NCI-H774 (cell line): ENCODE results near the gene KIAA1549.
"Not testable (repeated sequence)": the region's sequence is repeated elsewhere in the genome, so short reads cannot be mapped to it uniquely, and the experiment has no call there.

Source experiments
- DNase-seq: peaks from one replicate; lab custom pipeline; 2025; lab: John Stamatoyannopoulos, UW

Gene KIAA1549

DNA sequence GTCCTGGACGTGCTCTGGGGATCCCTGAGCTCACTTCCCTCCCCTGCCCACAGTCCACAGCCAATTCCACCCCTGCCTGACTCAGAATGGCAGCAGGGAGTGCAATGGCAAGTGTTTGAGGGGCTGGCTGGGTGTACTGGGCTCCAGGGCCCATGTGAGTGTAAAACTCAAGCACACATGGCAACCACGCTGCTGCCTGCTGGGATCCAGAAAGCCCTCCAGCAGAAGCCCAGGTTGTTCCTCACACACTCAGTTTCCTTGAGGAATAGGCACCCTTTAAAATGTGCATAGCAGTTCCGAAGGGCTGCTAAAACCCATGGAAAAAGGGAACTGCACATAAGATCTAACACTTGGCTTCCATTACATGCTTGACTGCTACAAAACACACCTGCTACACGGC lies 171.8 kb downstream of the KIAA1549 start:
- no peak for DNase-seq

DNA sequence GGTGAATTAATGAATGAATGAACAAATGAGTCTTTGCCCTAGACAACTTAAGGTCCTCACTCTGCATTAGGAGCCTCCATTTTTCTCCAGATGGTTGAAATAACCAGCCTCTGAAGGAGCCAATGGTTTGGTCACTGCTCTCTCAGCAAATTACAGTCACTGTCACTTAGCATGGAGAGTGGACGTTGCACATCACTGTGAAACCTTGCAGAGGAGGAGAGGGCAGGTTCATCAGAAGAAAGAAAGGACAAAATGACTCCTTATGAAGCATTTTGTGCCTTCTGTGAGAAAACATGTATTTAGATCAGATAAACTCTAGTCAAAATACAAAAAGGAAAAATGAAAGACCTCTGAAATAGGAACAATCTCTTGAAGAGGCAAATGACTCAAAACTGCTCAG lies 176.6 kb downstream of the KIAA1549 start:
- no peak for DNase-seq

DNA sequence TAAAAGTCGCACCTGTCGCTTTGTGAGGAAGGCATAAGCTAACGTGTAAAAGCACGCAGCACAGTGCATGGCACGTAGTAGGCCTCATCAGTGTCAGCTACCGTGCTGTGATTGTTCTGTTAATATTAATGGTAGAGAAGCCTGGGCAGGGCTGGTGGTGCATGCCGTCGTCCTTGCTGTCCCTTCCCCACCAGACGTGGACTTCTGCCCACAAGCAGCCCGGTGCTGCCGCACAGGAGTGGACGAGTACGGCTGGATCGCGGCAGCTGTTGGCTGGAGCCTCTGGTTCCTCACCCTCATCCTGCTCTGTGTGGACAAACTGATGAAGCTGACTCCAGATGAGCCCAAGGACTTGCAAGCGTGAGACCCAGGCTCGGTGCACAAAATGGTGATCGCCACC lies 178.5 kb downstream of the KIAA1549 start:
- no peak for DNase-seq

DNA sequence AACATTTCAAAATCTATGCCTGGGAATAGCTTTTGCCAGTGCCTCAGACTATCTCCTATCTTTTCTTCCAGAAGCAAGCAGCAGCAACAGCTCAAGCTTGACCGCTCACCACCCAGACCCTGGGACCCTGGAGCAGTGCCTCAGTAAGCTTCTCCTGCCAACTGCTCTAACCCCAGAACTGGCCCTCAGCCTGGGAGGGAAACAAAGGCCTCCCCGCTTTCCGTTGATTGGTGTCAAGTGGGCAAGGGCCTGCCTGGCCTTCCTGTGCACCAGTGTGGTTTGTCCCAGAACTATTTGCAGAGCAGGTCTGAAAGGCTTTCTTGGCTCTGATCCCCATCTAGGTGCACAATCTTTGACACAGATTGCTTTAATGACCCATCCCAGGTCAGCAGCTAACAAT lies 179.9 kb downstream of the KIAA1549 start:
- DNase-seq, result no peak

DNA sequence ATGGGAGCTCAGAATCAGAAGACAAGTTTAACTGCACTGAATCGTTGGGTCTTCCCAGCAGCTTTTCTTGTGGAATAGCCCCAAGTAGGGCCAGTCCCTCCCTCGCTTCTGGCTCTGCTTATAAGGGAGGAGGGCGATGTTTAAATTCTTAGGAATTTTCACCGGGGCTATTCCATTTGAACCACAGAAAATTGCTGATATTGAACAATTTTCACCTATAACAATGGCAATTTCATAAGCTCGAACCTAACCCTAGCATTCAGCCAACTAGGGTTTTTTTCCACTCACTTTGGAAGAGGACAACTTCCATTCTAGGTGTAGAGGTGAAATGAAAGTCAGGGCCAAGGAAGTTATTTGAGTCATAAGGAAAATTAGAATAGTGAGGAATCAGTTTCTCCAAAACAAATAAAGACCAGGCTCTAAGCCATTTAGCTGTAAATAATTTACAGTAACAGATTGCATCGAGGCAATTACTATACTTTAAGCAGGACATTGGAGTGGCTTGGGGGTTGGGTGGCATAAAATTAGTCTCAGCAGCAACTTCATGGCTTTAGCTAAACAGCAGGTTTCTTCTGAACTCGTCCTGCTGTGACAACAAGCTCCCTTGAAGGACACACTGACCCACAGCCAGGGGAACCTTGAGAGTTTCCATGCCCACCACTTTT lies 181.7 kb downstream of the KIAA1549 start:
- DNase-seq, result no peak

DNA sequence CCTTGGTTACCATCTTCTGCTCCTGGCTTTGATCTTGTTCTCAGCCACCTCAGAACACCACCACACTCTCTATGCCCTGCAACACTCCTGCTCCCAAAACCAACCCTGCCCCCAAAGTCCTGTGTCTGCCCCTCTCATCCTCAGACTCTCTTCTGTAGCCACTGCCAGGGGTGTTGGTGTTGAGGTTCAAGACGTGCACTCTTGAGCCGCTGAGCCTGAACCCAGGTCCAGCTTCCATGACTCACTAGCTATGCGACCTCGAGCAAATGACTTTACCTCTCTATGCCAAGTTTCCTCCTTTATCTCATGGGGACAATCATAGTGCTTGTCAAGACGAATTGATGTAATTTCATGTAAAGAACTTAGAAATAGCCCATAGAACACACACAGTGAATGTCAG lies 182.4 kb downstream of the KIAA1549 start:
- no peak for DNase-seq

DNA sequence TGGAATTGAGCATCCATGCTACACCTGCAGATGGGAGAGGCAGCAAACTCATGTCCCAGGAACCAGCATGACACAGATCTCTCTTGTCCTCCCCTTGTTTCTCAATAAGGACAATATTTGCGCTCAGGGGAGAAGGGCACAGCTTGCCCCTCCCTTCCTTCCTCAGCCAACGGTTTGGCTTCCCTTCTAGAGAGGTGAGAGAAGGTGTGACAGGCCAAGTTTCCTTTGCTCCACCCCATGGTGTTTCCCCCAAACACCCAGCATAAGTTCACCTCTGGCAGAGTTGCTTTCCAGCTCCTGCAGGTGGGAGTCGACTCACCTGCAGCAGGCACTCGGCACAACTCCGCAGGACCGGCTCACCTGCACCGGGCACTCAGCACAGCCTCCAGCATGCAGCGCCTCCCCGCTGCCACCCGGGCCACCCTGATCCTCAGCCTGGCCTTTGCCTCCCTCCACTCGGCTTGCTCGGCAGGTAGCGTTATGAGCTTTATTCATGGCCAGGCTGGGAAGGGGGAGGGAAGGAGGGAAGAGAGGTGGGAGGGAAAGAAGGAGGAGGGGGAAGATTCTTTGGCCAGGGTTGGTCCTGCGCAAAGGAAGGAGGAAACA lies 183.4 kb downstream of the KIAA1549 start, which contains the start of the genes ATP6V0A4 and TMEM213:
Gene ATP6V0A4, minus strand, starts transcription at position 482 of the 606 bp plus-strand sequence. CDS start 26,949 bp downstream, outside the sequence.
Gene TMEM213, plus strand, starts transcription at position 280 of the 606 bp plus-strand sequence. Its CDS starts 111 bp downstream, at position 391.
- peak; percentile 14 for DNase-seq

DNA sequence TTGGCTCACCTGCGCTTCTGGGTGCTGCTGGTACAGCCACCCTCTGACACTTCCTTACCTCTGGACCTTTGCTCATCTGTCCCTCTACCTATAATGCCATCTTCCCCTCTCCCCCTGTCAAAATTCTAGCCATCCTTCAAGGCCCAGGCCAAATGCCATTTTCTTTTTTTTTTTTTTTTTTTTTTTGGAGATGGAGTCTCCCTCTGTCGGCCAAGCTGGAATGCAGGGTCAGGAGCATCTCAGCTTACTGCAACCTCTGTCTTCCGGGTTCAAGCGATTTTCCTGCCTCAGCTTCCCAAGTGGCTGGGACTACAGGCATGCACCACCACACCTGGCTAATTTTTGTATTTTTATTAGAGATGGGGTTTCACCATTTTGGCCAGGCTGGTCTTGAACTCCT lies 184.1 kb downstream of the KIAA1549 start:
- not testable (repeated sequence) for DNase-seq

DNA sequence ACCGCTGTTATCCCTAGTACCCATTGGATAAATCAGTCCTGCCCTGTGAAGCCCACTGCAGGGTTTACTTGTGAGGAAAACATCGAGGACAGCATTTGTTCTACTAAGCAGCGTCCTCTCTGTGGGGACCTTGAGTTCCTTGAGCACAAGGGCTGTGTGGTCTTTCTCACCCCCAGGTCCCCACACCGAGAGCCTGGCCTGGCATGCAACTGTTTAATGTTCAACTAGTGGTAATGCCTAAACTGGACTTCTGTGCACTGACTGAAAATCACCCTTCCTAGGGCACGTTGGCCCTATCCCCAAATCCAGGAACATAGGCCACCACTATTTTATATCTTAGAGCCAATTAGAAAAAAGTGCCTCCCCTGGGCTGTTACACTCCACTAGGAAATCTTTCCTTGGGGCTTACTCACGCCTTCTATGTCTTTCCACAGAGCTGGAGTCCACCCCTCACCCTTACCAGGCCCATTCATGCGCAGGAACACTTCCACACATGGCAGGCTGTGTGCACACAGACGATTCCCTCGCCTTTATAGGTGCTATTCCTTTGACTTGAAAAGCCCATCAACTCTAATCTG lies 185.1 kb downstream of the KIAA1549 start:
- DNase-seq, result no peak

DNA sequence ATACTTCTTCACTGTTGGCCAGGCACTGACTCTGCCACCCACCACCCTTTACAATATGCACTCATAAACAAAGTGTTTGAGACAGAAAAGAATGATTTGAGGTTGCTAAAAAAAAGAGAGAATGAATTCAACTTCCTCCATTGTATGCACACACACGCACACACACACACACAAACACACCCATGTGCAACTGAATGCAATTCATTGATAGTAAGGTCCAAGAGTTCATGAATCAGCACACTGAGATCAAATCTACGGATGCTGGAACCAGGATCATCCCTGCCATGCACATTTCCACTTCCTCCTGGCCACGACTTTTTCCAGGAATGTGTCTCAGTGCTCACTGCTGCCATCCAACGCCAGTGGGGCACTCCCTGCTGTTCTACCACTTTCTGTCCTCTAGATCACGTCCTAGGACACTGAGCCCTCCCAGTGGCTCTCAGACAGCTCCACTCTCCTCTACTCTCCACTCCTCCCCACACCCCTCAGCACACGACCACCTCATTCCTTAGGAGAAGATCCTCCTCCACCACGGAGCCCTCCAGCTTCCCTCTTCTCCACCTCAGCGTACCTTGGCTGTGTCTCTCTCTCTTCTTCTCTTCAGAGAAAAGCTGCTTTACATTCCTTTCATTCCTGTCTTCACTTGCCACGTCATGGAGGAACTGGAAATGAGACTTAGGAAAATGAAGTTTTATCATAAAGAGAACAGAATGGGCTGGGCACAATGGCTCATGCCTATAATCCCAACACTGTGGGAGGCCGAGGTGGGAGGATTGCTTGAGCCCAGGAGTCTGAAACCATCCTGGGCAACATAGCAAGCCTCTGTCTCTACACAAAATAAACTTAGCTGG lies 195.4 kb downstream of the KIAA1549 start:
- no peak for DNase-seq

DNA sequence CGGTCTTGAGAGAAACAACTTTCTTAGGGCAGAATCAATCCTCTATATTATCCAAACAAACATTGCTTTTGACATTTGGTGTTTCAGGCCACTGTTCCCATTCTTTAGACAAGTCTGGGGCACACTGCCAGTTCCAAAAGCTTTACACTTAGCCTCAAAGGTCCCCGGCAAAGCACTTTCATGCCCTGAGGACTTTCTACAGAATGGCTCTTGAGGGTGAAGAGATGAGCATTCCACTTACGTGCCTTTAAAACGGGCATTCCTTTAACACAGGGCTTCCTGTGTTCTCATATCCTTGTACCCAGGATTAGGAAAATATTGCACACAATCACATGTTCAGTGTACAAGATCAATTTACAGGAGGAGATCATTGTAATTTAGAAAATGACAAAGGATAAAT lies 196.5 kb downstream of the KIAA1549 start:
- no peak for DNase-seq
